Measurements from ENCODE around the gene ADRB2.

GRCh38 chr5:148806520-148806931 lies 19.9 kb upstream of the ADRB2 start:
- no peak for TF ChIP-seq CTCF (IDR thresholded peaks at IDR 0.05; ENCODE audit: insufficient read depth, low read length)
- TF ChIP-seq POLR2AphosphoS5 (IDR thresholded peaks at IDR 0.05; ENCODE audit: low read depth): no peak
